NCI-H226 (cell line): ENCODE results near the gene ST3GAL3.

Experiments
- DNase-seq: peaks from one replicate; pipeline ENCODE4 v3.0.0-alpha.2; 2015

Gene ST3GAL3

GRCh38 chr1:43971336-43971980 is 264.1 kb downstream of the ST3GAL3 start:
- DNase-seq = no peak

DNA sequence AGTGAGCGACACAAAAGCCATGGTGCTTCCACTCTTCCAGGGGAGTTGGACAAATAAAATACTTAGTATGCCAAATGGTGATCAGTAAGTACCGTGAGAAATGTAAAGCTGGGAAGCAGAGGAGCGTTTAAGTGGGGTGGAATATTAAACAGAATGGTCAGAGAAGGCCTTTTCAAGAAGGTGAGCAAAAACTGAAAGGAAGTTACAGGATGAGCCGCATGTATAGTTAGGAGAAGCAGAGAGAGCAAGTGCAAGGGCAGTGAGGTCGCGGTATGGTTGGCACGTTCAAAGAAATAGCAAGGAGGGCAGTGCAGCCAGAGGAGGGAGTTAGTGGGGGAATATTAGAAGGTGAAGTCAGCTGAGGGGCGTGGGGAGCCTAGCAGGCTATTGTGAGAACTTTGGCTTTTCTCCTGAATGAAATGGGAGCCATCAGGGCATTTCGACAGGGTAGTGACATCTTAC is 266.7 kb downstream of the ST3GAL3 start:
- peak; percentile 18 for DNase-seq

GRCh38 chr1:43974443-43975248 is 267.3 kb downstream of the ST3GAL3 start, which contains the start of gene ATP6V0B:
Gene ATP6V0B, plus strand, starts transcription at chr1:43974960. Its CDS starts 81 bp downstream, at chr1:43975041.
- DNase-seq = peak; percentile 95

DNA sequence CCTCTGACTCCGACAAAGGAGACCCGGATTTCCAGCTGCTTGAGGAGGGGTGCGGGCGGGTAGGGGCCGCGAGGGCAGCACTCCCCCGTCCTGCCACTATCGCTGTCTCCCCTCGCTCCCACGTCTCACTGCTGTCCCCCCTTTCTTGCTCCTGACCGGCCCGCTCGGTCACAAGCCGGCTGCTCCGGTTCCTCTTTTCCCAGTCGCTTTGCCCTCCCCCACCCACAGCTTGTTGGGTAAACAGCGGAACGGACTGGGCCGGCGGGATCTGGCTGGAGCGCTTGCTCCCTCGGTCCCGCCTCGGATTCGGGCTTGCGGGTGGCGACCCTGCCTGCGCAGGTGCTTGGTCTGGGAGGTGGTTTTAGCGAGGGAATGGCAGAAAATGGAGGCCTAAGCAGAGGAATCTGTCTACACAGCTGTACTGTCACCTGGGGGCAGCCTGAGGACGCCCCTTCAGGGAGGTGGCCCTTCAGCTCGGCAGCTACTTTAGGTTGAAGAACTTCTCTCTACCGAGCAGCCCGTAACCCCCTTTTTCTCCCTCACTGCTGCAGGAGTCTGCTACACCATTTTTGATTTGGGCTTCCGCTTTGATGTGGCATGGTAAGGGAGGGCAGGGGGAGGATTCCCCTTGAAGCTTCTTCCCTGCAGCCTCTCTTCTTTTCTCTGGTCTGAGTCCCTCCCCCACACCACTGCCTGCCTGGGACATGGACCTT is 268.1 kb downstream of the ST3GAL3 start:
- no peak for DNase-seq

DNA sequence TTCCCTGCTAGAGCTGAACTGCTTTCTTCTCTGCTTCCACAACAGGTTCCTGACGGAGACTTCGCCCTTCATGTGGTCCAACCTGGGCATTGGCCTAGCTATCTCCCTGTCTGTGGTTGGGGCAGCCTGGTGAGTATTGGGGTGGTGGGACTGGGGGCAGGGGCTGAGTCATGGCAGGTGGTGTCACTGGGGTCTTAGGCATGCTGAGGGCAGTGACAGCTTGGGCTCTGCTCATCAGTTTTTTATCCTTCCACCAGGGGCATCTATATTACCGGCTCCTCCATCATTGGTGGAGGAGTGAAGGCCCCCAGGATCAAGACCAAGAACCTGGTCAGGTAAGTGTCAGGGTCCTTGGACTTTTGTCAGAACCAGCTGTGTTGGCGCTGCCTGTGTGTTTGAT is 268.7 kb downstream of the ST3GAL3 start:
- no peak for DNase-seq

DNA sequence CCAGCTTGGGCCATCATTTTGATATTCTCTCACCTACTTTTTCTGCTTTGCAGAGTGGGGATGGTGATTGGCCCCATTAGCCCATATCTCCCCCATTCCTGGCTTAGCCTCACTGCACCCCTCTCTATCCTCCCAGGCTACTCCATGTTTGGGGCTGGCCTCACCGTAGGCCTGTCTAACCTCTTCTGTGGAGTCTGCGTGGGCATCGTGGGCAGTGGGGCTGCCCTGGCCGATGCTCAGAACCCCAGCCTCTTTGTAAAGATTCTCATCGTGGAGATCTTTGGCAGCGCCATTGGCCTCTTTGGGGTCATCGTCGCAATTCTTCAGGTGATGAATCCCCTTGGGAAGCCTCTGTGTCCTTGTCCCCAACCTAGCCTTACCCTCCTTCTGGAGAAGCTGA is 269.6 kb downstream of the ST3GAL3 start:
- no peak for DNase-seq

- DNase-seq = no peak
Measured at GRCh38 chr1:43977376-43978263, 270.3 kb downstream of the ST3GAL3 start.

- DNase-seq = no peak
Measured at GRCh38 chr1:43978264-43978550, 270.9 kb downstream of the ST3GAL3 start.

DNA sequence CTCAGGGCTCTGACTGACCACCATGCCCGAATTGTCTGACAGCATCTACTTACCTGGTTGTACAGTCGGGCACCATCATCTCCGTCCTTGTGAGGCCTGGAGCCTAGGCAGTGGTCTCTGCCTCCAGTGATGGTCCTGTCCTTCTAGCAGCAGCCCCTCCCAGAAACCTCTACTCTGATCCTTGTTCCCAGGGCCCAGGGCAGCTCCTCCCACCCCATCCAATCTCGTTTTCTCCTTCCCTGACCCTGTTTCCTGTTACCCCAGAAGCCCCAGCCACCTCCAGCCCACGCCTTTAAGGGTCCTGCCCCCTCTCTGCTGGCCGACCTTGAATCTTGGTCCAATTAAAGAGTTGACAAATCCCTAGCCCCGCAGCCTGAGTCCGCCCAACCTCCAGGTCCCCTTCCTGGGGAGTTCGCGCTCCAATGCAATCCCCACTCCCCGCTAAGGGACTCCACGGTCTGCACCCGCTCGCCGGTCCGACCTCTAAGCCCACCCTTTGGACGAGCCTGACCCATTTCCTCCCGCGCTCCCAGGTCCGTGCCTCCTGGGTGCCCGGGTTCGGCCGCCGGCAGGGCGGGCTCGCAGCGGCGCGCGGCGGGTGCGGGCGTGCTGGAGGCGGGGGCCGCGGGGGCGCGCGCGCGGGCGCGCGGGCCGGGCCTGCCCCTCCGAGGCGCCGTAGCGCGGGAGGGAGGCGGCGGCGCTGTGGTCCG is 271.4 kb downstream of the ST3GAL3 start, which contains the start of gene B4GALT2:
TSS of gene B4GALT2 (plus strand) at position 660 of the 710 bp plus-strand sequence. CDS start 1,951 bp downstream, outside the sequence.
- peak; percentile 36 for DNase-seq

DNA sequence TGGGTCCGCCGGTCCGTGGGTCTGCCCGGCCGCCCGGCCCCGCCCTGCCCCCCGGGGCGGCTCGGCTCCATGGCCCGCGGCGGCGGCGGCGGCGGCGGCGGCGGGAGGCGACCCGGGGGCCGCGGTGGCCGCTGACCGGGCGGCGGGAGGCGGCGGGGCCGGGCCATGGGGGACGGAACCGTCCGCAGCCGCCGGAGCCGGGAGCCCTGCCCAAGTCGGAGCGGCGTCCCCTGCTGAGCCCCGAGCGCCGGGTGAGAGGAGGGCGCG is 271.9 kb downstream of the ST3GAL3 start:
- DNase-seq = no peak

DNA sequence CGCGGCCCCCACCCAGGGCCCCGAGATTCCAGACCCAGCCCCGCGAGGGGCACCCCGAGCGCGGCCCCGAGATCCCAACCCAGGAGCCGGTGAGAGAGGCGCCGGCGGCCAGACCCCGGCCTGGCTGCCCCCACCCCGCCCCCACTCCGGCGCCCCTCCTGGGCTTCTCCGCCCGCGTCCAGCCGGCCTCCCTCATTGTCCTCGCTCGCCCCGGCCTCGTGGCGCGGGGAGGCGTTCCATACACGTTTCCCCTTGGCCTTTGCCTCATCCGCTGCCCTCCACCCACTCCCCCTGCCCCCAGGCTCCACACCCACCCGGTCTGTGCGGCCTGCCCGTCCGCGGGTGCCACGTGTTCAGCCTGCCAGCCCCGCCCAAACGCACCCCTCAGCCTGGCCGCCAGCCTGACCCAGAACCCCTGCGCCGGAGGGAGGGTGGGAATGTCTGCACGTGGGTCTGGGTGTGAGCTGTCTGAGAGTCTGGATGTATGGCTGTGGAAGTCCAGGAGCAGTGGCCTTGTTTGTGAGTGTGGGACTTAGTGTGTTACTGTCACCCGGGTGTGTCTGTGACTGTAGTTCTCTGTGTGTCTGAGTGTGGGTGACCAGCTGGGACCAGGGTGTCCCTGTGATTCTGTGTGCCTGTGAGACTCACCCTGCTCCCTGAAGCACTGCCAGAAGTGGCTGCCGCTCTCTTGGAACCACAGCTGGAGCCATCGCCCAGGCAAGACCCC is 272.4 kb downstream of the ST3GAL3 start:
- DNase-seq = peak; percentile 64

GRCh38 chr1:43980255-43981134 is 273.2 kb downstream of the ST3GAL3 start:
- DNase-seq = peak; percentile 13
